Measurements from ENCODE around the gene C6orf89.

- TF ChIP-seq, protein P1, sequence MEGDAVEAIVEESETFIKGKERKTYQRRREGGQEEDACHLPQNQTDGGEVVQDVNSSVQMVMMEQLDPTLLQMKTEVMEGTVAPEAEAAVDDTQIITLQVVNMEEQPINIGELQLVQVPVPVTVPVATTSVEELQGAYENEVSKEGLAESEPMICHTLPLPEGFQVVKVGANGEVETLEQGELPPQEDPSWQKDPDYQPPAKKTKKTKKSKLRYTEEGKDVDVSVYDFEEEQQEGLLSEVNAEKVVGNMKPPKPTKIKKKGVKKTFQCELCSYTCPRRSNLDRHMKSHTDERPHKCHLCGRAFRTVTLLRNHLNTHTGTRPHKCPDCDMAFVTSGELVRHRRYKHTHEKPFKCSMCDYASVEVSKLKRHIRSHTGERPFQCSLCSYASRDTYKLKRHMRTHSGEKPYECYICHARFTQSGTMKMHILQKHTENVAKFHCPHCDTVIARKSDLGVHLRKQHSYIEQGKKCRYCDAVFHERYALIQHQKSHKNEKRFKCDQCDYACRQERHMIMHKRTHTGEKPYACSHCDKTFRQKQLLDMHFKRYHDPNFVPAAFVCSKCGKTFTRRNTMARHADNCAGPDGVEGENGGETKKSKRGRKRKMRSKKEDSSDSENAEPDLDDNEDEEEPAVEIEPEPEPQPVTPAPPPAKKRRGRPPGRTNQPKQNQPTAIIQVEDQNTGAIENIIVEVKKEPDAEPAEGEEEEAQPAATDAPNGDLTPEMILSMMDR (IDR thresholded peaks at IDR 0.05; ENCODE audit: low read length) = no peak
- no peak for TF ChIP-seq EZH2 (IDR thresholded peaks at IDR 0.05; ENCODE audit: borderline replicate concordance, low read length)
These were observed 79.2 kb downstream of the C6orf89 start for GRCh38 chr6:36964908-36965307.

Measured in OCI-LY1 (cell line).